Forelimb muscle (tissue), 1 donor: Measurements from ENCODE around the gene IL20RB. TPM values are rescaled to one million over a fixed set of nuclear protein-coding genes. Genes with fewer than 3 reads are reported as not detected.
"Not testable (repeated sequence)": the region's sequence is repeated elsewhere in the genome, so short reads cannot be mapped to it uniquely, and the experiment has no call there.

ENCODE experiments used
- DNase-seq: peaks from one replicate; pipeline ENCODE4 v3.0.0-alpha.2; 2013; ENCODE audit warnings: low read depth
- polyA plus RNA-seq: library from polyadenylated mRNA; unstranded; fragments of 120-200 nt; gene quantifications from one replicate; pipeline ENCODE4 v1.2.1, GENCODE V29; 2013; ENCODE audit not compliant: insufficient read length

Gene IL20RB
- polyA plus RNA-seq, 1 donor = 1.3 TPM

- DNase-seq = no peak
These were observed 27.1 kb downstream of the IL20RB start for GRCh38 chr3:136984837-136985236.

- not testable (repeated sequence) for DNase-seq
These were observed 29.7 kb downstream of the IL20RB start for GRCh38 chr3:136987398-136987980.

- no peak for DNase-seq
These were observed 30.9 kb downstream of the IL20RB start for GRCh38 chr3:136988651-136989050.

- no peak for DNase-seq
These were observed 32.2 kb downstream of the IL20RB start for GRCh38 chr3:136989781-136990524.

GRCh38 chr3:136990826-136991225, 33.0 kb downstream of the IL20RB start:
- DNase-seq = no peak

GRCh38 chr3:136992115-136992514, 34.3 kb downstream of the IL20RB start:
- DNase-seq = no peak

- DNase-seq = no peak
These were observed 37.2 kb downstream of the IL20RB start for GRCh38 chr3:136994772-136995516.

GRCh38 chr3:136995652-136996051, 37.9 kb downstream of the IL20RB start:
- DNase-seq = no peak

- no peak for DNase-seq
These were observed 42.3 kb downstream of the IL20RB start for GRCh38 chr3:137000039-137000438.

- not testable (repeated sequence) for DNase-seq
These were observed 49.6 kb downstream of the IL20RB start for GRCh38 chr3:137007376-137007775.

- no peak for DNase-seq
These were observed 50.3 kb downstream of the IL20RB start for GRCh38 chr3:137008131-137008530.

- no peak for DNase-seq
These were observed 51.2 kb downstream of the IL20RB start for GRCh38 chr3:137008976-137009375.

- DNase-seq = no peak
These were observed 52.4 kb downstream of the IL20RB start for GRCh38 chr3:137010137-137010536.

GRCh38 chr3:137011153-137011552, 53.4 kb downstream of the IL20RB start:
- DNase-seq = no peak

GRCh38 chr3:137012097-137012501, 54.3 kb downstream of the IL20RB start:
- DNase-seq = no peak

- peak; percentile 86 for DNase-seq
These were observed 56.3 kb downstream of the IL20RB start for GRCh38 chr3:137013951-137014688.

- DNase-seq = not testable (repeated sequence)
These were observed 59.5 kb downstream of the IL20RB start for GRCh38 chr3:137017316-137017715.

- no peak for DNase-seq
These were observed 62.5 kb downstream of the IL20RB start for GRCh38 chr3:137020315-137020714.

- no peak for DNase-seq
These were observed 63.1 kb downstream of the IL20RB start for GRCh38 chr3:137020888-137021287.

GRCh38 chr3:137024348-137024747, 66.6 kb downstream of the IL20RB start:
- DNase-seq = no peak

GRCh38 chr3:137026701-137027100, 68.9 kb downstream of the IL20RB start:
- no peak for DNase-seq
